ENCODE data around the gene FLRT1. TPM values are rescaled to one million over a fixed set of nuclear protein-coding genes. Genes with fewer than 3 reads are reported as not detected.
A peak's percentile ranks its signal among the peaks of the same experiment; 100 is the strongest.

The FLRT1 gene
- total RNA-seq, 1 experiment from 2014 or later = 0.31 TPM

- Mint-ChIP-seq H3K36me3 (ENCODE audit: insufficient read depth in 1 of 3, low read depth in 3 of 3) (no peaks in the 10 kb centered on the region), H3K4me3 (no peak overlapping the region), H3K27ac (0 out of 7 replicates have a peak overlapping the region, but pooled peaks of 1 of the 3 experiments have one; percentile 14), H3K4me1 (peaks cover 29 to 33% of the 10 kb centered on the region in 2 experiments), H3K27me3 (ENCODE audit: low read depth) (peaks cover 62% of the 10 kb centered on the region), H3K9me3 (no peaks in the 10 kb centered on the region; a peak in 1 of 5 replicates)
- no peak overlapping the region for H2BK120ac ChIP-seq (ENCODE audit: low read depth, low read length, poor library complexity, severe bottlenecking)
- no peak overlapping the region for H3K4ac ChIP-seq (ENCODE audit: low read depth, low read length)
- H3K14ac ChIP-seq (ENCODE audit: insufficient read depth, low read length) = peak overlapping the region; percentile 12; the same call in 1 of the 2 replicates
- H2BK5ac ChIP-seq (ENCODE audit: insufficient read length, low read length) = no peak overlapping the region
- no peaks in the 10 kb centered on the region for H3K79me1 ChIP-seq (ENCODE audit: insufficient read depth, low read depth, low read length, poor library complexity, severe bottlenecking)
- no CpG with 5 or more reads among the region's 2 CpGs for WGBS (ENCODE audit: extremely low coverage, insufficient read length, low lambda C conversion rate)
- no peak overlapping the region for H4K91ac ChIP-seq (ENCODE audit: insufficient read length, low read depth, low read length)
- H2BK15ac ChIP-seq (ENCODE audit: low read depth, low read length) = no peak overlapping the region
- no peak overlapping the region for H3K9ac ChIP-seq (ENCODE audit: extremely low read depth, insufficient read length, low read length)
- H3K23me2 ChIP-seq (ENCODE audit: insufficient read length, low read depth, low read length, poor library complexity, severe bottlenecking) = no peaks in the 10 kb centered on the region
- no peak overlapping the region for H2AFZ ChIP-seq (ENCODE audit: low read length)
- no peak overlapping the region for H3T11ph ChIP-seq (ENCODE audit: low read length)
- H3K4me1 ChIP-seq (ENCODE audit: insufficient read depth, low read length) = peaks cover 2% of the 10 kb centered on the region; the same call in 1 of the 2 replicates
- DNase-seq = no peak
- H3K18ac ChIP-seq (ENCODE audit: insufficient read length, low read depth, low read length) = no peak overlapping the region
- H2AK5ac ChIP-seq (ENCODE audit: insufficient read length, low read length) = no peak overlapping the region
- no peaks in the 10 kb centered on the region for H4K20me1 ChIP-seq (ENCODE audit: control insufficient read depth, insufficient read depth, insufficient read length)
- H3K4me2 ChIP-seq (ENCODE audit: insufficient read depth, insufficient read length, low read length) = no peak overlapping the region
- H2BK20ac ChIP-seq (ENCODE audit: low read depth, low read length, poor library complexity, severe bottlenecking) = no peak overlapping the region
- H3K27ac ChIP-seq (ENCODE audit: insufficient read length, low read depth, low read length) = no peak overlapping the region
- H4K5ac ChIP-seq (ENCODE audit: insufficient read length, low read depth, low read length) = no peak overlapping the region
- no peak overlapping the region for H3K23ac ChIP-seq (ENCODE audit: insufficient read length, low read depth, low read length)
- TF ChIP-seq, protein P1, sequence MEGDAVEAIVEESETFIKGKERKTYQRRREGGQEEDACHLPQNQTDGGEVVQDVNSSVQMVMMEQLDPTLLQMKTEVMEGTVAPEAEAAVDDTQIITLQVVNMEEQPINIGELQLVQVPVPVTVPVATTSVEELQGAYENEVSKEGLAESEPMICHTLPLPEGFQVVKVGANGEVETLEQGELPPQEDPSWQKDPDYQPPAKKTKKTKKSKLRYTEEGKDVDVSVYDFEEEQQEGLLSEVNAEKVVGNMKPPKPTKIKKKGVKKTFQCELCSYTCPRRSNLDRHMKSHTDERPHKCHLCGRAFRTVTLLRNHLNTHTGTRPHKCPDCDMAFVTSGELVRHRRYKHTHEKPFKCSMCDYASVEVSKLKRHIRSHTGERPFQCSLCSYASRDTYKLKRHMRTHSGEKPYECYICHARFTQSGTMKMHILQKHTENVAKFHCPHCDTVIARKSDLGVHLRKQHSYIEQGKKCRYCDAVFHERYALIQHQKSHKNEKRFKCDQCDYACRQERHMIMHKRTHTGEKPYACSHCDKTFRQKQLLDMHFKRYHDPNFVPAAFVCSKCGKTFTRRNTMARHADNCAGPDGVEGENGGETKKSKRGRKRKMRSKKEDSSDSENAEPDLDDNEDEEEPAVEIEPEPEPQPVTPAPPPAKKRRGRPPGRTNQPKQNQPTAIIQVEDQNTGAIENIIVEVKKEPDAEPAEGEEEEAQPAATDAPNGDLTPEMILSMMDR (conservative IDR thresholded peaks at IDR 0.05) = no peak
- H4K8ac ChIP-seq (replicated peaks; ENCODE audit: insufficient read length, low read depth, low read length) = no peak overlapping the region
- no peaks in the 10 kb centered on the region for H3K9me3 ChIP-seq (ENCODE audit: control insufficient read depth, low read depth, low read length)
- no peak overlapping the region for H3K56ac ChIP-seq (ENCODE audit: insufficient read length, low read depth, low read length)
- peaks cover 9% of the 10 kb centered on the region; the same call in 1 of the 2 replicates for H3K27me3 ChIP-seq (ENCODE audit: insufficient read depth, low read length)
- no peaks in the 10 kb centered on the region for H3K79me2 ChIP-seq (ENCODE audit: insufficient read depth, low read length)
- H2BK12ac ChIP-seq (ENCODE audit: insufficient read length, low read depth, low read length) = no peak overlapping the region
These were observed 16.7 kb downstream of the FLRT1 start for GRCh38 chr11:64052436-64052835.

Data from H9 (cell line).